GM19455 (cell line): ENCODE measurements around the gene IGFBP4.

Source experiments
- ATAC-seq: cut with Tn5 transposase; IDR thresholded peaks from one replicate; pipeline ENCODE4 v1.9.1; 2021; ENCODE audit not compliant: unreplicated experiment

IGFBP4 gene

DNA sequence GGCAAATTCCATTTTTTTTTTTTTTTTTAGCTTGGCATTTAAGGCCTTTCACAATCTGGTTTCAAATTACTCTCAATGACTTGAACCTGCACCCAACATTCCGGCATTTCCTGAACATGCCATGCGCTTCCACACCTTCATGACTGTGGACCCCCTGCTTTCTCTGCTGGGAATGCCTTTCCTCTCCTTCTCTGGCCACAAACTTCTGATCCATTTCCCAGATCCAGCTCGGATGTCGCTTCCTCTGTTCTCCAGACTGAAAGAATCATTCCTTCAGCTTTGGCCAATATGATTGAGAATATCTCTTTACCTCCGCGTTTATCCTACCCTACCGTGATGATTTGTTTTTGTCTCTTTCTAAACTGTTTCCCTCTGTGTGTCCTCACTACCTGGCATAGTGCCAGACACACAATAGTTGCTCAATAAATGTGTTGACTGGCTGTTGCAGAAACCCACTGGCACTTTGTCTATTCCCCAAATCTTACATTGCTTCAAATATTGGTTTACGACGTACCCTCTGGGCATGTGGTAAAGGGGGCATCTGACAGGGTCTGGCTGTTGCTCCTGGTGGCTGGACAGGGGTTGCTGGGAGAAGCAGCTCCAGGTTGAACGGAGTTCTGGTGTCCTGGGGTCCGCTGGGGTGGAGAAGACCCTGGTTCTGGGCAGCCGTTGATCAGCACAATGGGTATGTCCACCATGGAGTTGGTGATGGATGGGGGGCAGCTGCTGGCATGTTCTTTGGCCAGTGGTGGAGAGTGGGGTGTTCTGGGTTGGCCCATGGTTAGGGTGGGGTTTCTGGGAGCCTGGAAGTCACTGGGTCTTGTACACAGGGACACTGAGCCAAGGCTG lies 43.5 kb downstream of the IGFBP4 start:
- ATAC-seq: no peak

GRCh38 chr17:40487371-40488020 lies 44.2 kb downstream of the IGFBP4 start:
- no peak for ATAC-seq

DNA sequence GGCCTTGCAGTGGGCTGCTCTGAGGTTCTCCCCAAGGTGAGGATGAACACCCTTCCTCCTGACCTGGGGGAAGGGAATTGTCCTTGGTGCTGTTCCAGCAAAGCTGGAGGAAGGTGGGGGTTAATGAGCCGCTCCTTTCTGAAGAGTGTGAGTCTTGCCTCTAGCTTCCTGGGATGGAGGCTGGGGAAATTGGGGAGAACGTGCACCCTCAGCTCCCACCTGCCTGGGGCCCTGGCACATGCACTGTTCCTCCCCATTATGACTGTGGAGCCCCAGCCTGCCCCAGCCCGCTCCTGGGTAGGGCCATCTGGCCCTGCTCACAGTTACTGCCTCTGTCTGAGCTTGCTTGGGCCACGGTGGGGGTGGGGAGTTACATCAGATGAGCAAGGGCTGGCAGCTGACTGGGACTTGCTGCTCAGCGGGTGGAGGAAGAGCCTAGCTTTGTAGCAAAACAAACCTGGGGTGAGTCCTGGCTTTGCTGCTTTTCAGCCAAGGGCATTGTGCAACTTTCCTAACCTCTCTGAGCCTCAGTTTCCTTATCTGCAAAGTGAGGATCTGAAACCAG lies 47.1 kb downstream of the IGFBP4 start:
- ATAC-seq: no peak

DNA sequence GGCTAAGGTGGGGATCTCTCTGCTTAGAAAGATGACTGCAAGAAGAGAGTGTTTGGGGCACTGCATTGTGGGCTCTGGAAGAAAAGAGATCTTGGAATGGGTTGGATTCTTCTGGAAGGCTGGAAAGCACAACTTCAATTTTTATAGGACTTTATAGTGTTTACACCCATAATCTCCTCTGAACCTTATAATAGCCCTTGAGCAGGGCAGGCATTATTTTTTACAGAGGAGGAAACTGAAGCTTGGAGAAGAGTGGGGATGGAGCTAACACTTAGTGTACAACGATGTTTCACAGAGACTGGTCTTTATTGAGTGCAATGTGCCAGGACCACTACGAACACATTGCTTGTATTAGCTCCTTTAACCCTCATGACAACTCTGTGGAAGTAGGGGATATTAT lies 47.7 kb downstream of the IGFBP4 start:
- ATAC-seq: no peak

- no peak for ATAC-seq
Observed at GRCh38 chr17:40491486-40491885, 48.2 kb downstream of the IGFBP4 start.

DNA sequence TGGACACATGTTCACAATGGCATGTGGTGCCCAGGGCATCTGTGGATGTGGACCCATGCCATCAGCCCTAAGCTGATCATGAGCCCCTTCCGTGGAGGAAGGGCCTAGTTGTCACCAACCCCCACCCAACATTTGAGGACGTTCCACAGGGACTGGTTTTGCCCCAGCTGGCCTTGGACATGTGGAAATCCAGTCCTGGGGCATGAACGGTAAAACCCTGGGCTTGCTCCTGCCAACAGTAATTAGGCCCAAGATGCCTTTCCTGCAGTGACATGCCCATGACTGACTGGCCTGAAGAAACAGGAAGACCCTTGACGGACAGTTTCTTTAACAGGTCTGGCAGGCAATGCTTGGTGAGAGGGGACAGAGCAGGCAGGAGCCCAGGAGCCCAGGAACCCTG lies 50.4 kb downstream of the IGFBP4 start:
- no peak for ATAC-seq

DNA sequence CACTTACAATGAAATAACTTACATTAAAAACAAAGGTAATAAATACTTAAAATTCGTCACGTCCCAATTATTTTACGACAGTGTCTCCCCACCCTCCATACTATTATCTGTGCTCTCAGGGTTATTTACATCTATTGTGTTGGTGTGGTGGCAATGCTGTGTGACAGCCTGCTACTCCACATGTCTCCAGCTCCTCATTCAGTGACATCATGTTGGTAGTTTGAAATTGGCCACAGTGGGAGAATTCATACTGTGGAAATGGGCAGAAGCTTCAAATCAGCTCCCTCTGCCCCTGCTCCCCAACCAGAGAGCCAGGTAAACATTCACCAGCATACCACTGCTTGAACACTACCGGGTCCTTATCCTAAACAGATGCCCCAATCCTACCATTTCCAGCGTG lies 51.9 kb downstream of the IGFBP4 start:
- ATAC-seq: no peak

GRCh38 chr17:40496170-40496569 lies 52.9 kb downstream of the IGFBP4 start:
- no peak for ATAC-seq

GRCh38 chr17:40496634-40497420 lies 53.6 kb downstream of the IGFBP4 start:
- no peak for ATAC-seq

DNA sequence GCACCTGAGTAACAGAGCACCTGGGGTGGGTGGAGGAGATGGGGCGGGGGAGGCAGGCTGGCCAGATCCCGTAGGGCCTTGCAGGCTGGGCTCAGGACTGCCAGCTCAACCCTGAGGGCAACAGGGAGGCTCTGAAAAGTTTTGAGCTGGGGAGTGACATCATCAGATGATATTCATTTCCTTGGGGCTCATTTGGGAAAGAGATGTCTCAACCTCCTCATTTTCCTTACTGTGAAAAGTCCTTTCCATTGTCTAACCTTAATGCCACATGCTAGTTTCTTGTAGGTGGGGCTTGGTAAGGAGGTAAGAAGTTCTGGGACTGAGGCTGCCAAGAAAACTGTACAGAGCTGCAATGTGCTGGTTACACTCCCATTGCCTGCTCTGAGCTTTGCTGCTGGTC lies 54.4 kb downstream of the IGFBP4 start:
- no peak for ATAC-seq

GRCh38 chr17:40498281-40499084 lies 55.2 kb downstream of the IGFBP4 start:
- no peak for ATAC-seq

GRCh38 chr17:40499551-40500189 lies 56.4 kb downstream of the IGFBP4 start:
- ATAC-seq: no peak

DNA sequence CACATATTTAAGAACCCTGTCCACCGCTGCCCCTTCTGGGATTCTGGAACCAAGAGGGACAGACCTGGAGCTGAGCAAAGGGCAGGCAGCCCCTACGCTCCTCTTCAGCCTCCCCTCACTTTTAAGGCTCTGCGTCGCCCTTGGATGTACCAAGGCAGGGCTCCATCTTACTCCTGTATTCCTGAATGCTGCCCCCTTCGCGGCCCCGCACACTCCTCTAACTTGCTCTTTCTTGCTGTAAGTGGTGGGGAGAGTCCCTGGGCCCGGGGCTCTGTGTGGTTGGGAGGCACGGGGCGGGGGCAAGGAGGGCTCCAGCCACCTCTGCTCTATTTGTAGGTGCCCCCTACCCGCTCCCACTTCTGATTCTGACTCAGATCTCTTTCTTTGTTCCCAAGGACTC lies 56.9 kb downstream of the IGFBP4 start:
- ATAC-seq: no peak

DNA sequence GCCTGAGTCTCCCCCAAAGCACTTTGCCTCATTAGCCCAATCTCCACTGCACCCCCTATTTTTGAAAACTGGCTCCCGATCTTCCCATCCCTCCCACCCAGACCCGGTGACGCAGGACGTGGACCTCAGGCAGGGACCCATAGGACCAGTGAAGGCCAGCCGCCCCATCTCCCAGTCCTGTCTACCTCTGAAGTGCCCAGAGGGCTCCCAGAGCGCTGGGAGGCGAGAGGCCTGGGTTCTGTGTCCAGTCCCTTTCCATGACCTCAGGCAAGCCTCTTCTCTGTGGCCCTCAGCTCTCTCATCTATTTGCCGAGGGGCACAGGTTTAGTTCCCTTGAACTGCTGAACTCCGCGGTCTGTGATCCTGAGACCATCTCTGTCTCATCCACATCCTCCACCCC lies 57.5 kb downstream of the IGFBP4 start:
- ATAC-seq: no peak

DNA sequence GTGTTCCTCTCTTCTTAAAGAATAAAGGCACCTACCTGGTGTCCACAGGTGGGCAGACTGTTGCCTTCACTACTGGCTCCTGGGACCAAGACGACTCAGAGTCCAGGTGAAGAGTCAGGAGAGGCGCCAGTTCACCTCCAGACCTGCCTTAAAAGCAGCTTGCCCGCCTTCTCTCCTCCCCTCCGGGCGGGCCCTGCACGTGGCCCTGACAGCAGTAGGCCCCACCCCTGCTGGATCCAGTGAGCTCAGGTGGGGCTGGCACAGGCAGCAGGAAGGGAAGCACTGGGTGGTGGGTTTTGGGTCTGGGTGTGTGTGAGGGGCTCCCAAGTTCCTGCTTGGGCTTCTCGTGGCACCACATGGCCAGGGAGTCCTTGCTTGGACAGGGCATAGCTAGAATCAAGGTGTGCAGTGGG lies 58.3 kb downstream of the IGFBP4 start, which contains the start of gene TNS4:
TSS of gene TNS4 (minus strand) at position 125 of the 413 bp plus-strand sequence. CDS start 5,198 bp downstream, outside the sequence.
- ATAC-seq: no peak

GRCh38 chr17:40502716-40503115 lies 59.5 kb downstream of the IGFBP4 start:
- ATAC-seq: no peak

- ATAC-seq: no peak
Observed at GRCh38 chr17:40503154-40503553, 59.9 kb downstream of the IGFBP4 start.

DNA sequence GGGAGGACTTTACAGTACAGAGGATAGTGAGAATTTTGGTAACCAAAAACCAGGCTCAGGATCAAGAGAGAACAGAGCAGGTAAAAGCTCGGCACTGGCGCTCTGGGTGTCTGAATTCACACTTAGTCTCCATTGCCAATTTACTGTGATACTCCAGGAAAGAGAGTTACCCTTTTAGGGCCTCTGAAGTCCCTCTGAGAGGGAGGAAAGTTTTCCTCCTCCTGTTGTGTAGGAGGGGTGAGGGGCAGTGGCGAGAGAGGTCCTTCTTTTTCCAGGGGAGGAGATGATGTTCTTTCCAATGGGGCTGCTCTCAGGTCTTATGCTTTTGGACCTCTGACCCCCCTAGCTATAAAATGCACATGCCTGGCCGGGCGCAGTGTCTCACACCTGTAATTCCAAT lies 63.5 kb downstream of the IGFBP4 start:
- no peak for ATAC-seq
